Measurements from ENCODE around the gene MBD5. TPM values are rescaled to one million over a fixed set of nuclear protein-coding genes. Genes with fewer than 3 reads are reported as not detected.

MBD5 gene
- 21.5 and 24.1 TPM in 2 replicates for polyA plus RNA-seq (2011; rRNA removed)
- 4.4 and 5.7 TPM in 2 replicates for polyA plus RNA-seq (2012; cell fraction: cytosol; rRNA removed)
- 3.6 and 4.5 TPM in 2 replicates for polyA plus RNA-seq (2012; cell fraction: nucleus; rRNA removed)
- polyA plus RNA-seq (2017; fragmentation: RNase III; extraction: RNeasy Plus Mini Kit Qiagen cat#74134 plus additional on column Dnase treatment) = 4.3 to 5.9 TPM (median 5.4 TPM) in 3 replicates
- polyA minus RNA-seq (2011; rRNA and poly(A)+ RNA removed) = 72.7 and 97.7 TPM in 2 replicates

DNA sequence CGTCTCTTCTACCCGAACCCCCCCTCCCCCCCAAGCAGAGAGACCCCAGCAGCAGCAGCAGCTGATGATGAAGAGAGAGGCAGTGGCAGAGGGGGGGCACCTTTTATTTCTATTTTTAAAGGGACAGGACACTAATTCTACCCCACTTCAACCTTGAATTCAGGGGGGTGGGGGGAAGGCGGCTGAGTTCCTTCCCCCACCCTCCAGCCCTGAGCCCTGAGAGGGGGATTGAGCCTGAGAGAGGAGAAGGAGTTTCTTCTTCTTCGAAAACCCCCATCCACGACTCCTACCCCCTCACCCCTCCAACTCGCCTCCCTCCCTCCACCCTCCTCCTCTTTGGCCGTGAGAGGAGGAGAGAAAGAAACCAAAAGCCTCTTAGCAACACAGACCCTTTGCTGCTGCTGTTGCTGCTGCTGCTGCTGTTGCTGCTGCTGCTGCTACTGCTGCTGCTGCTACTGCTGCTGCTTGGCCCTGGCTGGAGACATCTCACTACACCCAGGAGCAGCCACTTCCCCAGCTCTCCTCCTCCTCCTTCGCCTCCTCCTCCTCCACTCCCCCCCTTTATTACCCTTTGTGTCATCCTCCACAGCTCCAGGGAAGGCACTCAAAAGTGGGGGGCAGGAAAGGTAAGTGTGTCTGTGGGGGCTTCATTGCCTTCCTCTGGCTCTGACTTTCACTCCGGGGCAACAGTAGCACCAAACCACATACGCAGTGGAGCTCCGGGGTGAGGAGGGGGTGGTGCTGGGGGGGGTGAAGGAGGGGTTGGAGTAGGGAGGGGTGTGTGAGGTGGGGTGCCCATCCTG lies at the start of gene MBD5:
Gene MBD5, plus strand, starts transcription at position 33 of the 803 bp plus-strand sequence.
- Histone ChIP-seq H3K27ac (peak within 1 kb of the TSS; percentile 93 to 97), H3K4me1 (peaks cover 30% of the 10 kb centered on the region; the same call in 2 of the 3 replicates), H3K9me3 (no peaks in the 10 kb centered on the region), H3K4me2 (peak within 1 kb of the TSS; percentile 90), H3K4me3 (peak within 1 kb of the TSS; percentile 82)
- ATAC-seq (peak; percentile 56 to 63), FAIRE-seq (no peak), DNase-seq (ENCODE audit: low read depth in 1 of 2, low spot score in 1 of 2) (peak; percentile 6 to 37)
- TF ChIP-seq NR3C1 (IDR thresholded peaks at IDR 0.05) (no peak), POLR2A (IDR thresholded peaks at IDR 0.05; ENCODE audit: low read length) (peak; percentile 32), PHF8 (IDR thresholded peaks at IDR 0.05; ENCODE audit: borderline replicate concordance, low read depth) (peak; percentile 33; the same call in 1 of the 2 replicates), FOXS1 (CRISPR knock-in tag; IDR thresholded peaks at IDR 0.05) (no peak), MAFK (IDR thresholded peaks at IDR 0.05; ENCODE audit: partially characterized antibody) (no peak)
- TF ChIP-seq, protein P1, sequence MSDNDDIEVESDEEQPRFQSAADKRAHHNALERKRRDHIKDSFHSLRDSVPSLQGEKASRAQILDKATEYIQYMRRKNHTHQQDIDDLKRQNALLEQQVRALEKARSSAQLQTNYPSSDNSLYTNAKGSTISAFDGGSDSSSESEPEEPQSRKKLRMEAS (IDR thresholded peaks at IDR 0.05) = no peak
- TF ChIP-seq, protein P2, sequence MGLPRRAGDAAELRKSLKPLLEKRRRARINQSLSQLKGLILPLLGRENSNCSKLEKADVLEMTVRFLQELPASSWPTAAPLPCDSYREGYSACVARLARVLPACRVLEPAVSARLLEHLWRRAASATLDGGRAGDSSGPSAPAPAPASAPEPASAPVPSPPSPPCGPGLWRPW (IDR thresholded peaks at IDR 0.05) = no peak
- 2% methylated on average over 8 of the region's 11 CpGs for WGBS (ENCODE audit: missing lambda C conversion rate)
- CTCF ChIA-PET = interaction anchor here (0.6 to 1.4 kb wide), 4 partner anchors 32 to 622 kb away, joined by 3 to 4 read pairs (median 3); no protein-coding TSS in a partner anchor
- POLR2A ChIA-PET = interaction anchor here (0.5 to 1.8 kb wide), 31 partner anchors 8 to 1247 kb away, joined by 3 to 22 read pairs (median 4); partner anchors contain the start of gene ACVR2A

DNA sequence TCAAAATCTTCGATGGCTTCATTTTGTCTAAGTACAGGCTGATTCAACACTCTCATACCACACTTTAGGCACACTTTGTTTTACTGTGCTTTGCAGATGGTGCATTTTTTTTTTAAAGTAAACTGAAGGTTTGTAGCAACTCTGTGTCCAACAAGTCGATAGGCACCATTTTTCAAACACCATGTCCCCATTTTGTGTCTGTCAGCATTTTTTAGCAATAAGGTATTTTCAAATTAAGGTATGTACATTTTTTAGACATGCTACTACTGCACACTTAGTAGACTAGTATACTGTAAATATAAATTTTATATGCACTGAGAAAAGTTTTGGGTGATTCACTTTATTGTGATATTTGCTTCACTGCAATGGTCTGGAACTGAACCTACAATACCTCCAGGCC lies 44.8 kb upstream of the MBD5 start:
- ChIA-PET CTCF (no interaction called here), POLR2A (no interaction called here)
- H3K4me3 ChIP-seq = no peak overlapping the region
- DNase-seq (ENCODE audit: low read depth in 1 of 2, low spot score in 1 of 2) = no peak
- no peaks in the 10 kb centered on the region for H3K9me3 ChIP-seq
- no peak for FAIRE-seq
- H3K27ac ChIP-seq = no peak overlapping the region
- ATAC-seq = no peak
- H3K4me1 ChIP-seq = no peaks in the 10 kb centered on the region
- 93% methylated on average over 2 of the region's 2 CpGs for WGBS (ENCODE audit: missing lambda C conversion rate)
- peak; percentile 86 for TF ChIP-seq MAFK (IDR thresholded peaks at IDR 0.05; ENCODE audit: partially characterized antibody)
- no peak for TF ChIP-seq EP300 (IDR thresholded peaks at IDR 0.05)
- TF ChIP-seq, protein P3, sequence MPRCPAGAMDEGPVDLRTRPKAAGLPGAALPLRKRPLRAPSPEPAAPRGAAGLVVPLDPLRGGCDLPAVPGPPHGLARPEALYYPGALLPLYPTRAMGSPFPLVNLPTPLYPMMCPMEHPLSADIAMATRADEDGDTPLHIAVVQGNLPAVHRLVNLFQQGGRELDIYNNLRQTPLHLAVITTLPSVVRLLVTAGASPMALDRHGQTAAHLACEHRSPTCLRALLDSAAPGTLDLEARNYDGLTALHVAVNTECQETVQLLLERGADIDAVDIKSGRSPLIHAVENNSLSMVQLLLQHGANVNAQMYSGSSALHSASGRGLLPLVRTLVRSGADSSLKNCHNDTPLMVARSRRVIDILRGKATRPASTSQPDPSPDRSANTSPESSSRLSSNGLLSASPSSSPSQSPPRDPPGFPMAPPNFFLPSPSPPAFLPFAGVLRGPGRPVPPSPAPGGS (IDR thresholded peaks at IDR 0.05) = no peak
- H3K4me2 ChIP-seq = no peak overlapping the region

DNA sequence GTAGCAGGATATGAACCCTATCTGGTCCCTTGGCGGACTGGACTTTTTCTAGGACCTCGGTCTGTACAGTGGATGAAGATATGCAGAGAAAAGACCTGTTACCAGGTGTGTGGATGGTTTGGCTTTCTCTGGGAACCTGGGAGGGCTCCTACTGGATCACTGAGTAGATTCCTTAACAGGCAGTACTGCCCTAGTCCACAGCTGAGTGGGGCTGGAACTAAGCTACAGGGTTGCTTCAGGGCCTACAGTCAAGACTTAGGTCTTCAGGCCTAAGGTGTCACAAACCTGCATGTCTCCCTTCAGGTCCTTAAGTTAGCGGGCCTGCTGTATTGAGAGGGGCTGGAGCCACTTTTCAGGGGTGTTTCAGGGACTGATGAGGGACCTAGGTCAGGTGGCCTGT lies 43.2 kb upstream of the MBD5 start:
- WGBS (ENCODE audit: missing lambda C conversion rate) = 90% methylated on average over 3 of the region's 3 CpGs
- CTCF ChIA-PET = no interaction called here
- DNase-seq (ENCODE audit: low read depth in 1 of 2, low spot score in 1 of 2) (no peak), FAIRE-seq (no peak), ATAC-seq (no peak)
- no peak overlapping the region for H3K4me3 ChIP-seq
- POLR2A ChIA-PET = interaction anchor here (0.5 kb wide), 1 partner anchor 43 kb away, joined by 3 read pairs; the partner anchor contains the start of genes MBD5 and ORC4
- H3K27ac ChIP-seq = no peak overlapping the region
- no peaks in the 10 kb centered on the region for H3K4me1 ChIP-seq
- TF ChIP-seq RFX5 (IDR thresholded peaks at IDR 0.05) (no peak), SMC3 (IDR thresholded peaks at IDR 0.05) (no peak), NPAS2 (CRISPR knock-in tag; IDR thresholded peaks at IDR 0.05; ENCODE audit: borderline replicate concordance) (no peak), SREBF2 (IDR thresholded peaks at IDR 0.05) (no peak), FOSL2 (IDR thresholded peaks at IDR 0.05) (no peak), FOSL2 (CRISPR knock-in tag; IDR thresholded peaks at IDR 0.05) (no peak), EHMT2 (IDR thresholded peaks at IDR 0.05; ENCODE audit: low read depth) (no peak), JUN (IDR thresholded peaks at IDR 0.05) (no peak)
- TF ChIP-seq, protein P1 (IDR thresholded peaks at IDR 0.05) = no peak
- TF ChIP-seq, protein P4, sequence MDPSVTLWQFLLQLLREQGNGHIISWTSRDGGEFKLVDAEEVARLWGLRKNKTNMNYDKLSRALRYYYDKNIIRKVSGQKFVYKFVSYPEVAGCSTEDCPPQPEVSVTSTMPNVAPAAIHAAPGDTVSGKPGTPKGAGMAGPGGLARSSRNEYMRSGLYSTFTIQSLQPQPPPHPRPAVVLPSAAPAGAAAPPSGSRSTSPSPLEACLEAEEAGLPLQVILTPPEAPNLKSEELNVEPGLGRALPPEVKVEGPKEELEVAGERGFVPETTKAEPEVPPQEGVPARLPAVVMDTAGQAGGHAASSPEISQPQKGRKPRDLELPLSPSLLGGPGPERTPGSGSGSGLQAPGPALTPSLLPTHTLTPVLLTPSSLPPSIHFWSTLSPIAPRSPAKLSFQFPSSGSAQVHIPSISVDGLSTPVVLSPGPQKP (IDR thresholded peaks at IDR 0.05; ENCODE audit: low read depth, low read length) = no peak
- no peak overlapping the region for H3K4me2 ChIP-seq
- no peaks in the 10 kb centered on the region for H3K9me3 ChIP-seq

All from A549 (cell line).